NCI-H510A (cell line): ENCODE data around the gene TIMM8B.
"Not testable (repeated sequence)": the region's sequence is repeated elsewhere in the genome, so short reads cannot be mapped to it uniquely, and the experiment has no call there.

ENCODE experiments used
- DNase-seq: peaks from one replicate; lab custom pipeline; 2025; lab: John Stamatoyannopoulos, UW

Gene TIMM8B

GRCh38 chr11:112073941-112074811 lies 12.4 kb downstream of the TIMM8B start, which contains the start of the genes NKAPD1 and PIH1D2:
Gene NKAPD1, plus strand, starts transcription at chr11:112074299. Its CDS starts 1,276 bp downstream, at chr11:112075575.
Gene PIH1D2, minus strand, starts transcription at chr11:112074017. Its CDS starts 843 bp downstream, at chr11:112073174.
- peak; percentile 74 for DNase-seq

GRCh38 chr11:112062923-112063322 lies 23.6 kb downstream of the TIMM8B start:
- no peak for DNase-seq

GRCh38 chr11:112058103-112058502 lies 28.5 kb downstream of the TIMM8B start:
- DNase-seq = no peak

- DNase-seq = no peak
Measured at GRCh38 chr11:112057170-112057569, 29.4 kb downstream of the TIMM8B start.

- no peak for DNase-seq
Measured at GRCh38 chr11:112051768-112052167, 34.8 kb downstream of the TIMM8B start.

GRCh38 chr11:112050721-112051120 lies 35.8 kb downstream of the TIMM8B start:
- no peak for DNase-seq

GRCh38 chr11:112049777-112050176 lies 36.8 kb downstream of the TIMM8B start:
- no peak for DNase-seq

- not testable (repeated sequence) for DNase-seq
Measured at GRCh38 chr11:112048256-112048655, 38.3 kb downstream of the TIMM8B start.

GRCh38 chr11:112046647-112047046 lies 39.9 kb downstream of the TIMM8B start:
- DNase-seq = not testable (repeated sequence)

- no peak for DNase-seq
Measured at GRCh38 chr11:112044961-112045360, 41.6 kb downstream of the TIMM8B start.

- DNase-seq = no peak
Measured at GRCh38 chr11:112042961-112043304, 43.6 kb downstream of the TIMM8B start.

GRCh38 chr11:112042161-112042960 lies 44.2 kb downstream of the TIMM8B start:
- no peak for DNase-seq

- no peak for DNase-seq
Measured at GRCh38 chr11:112037527-112037926, 49.0 kb downstream of the TIMM8B start.
